Esophagus squamous epithelium (tissue), 4 donors: ENCODE results near the gene RIMS4.

Source experiments
- CTCF ChIP-seq, 6 experiments: fragments of 450-650 bp in 4 of 6; fragments of 200-600 bp in 2 of 6; sonication (generic) in 2 of 6; IDR thresholded peaks; one replicate each; pipeline ENCODE4 v1.5.1; 2016 to 2019; ENCODE audit warnings: antibody characterized with exemption in 6 of 6, mild to moderate bottlenecking in 4 of 6, moderate library complexity in 4 of 6
- POLR2A ChIP-seq, 4 donors: fragments of 450-650 bp; IDR thresholded peaks; one replicate each; pipeline ENCODE4 v1.6.1; 2017; ENCODE audit warnings: antibody characterized with exemption in 4 of 4, mild to moderate bottlenecking in 4 of 4, moderate library complexity in 3 of 4

- TF ChIP-seq CTCF (IDR thresholded peaks at IDR 0.05) (no peak), POLR2A (IDR thresholded peaks at IDR 0.05) (no peak)
Observed at GRCh38 chr20:44732327-44732726, 78.0 kb downstream of the RIMS4 start.
